HL-60/S4 treated with retinoic acid at 250 ng/mL for 4 days and 3 days (cell line): ENCODE data around the gene TEX35.

ENCODE experiments used
- in situ Hi-C: fragments of 300-500 bp; cut with MboI; formaldehyde crosslinking; loops from 2 replicates; pipeline ENCODE4 v1.7.0; 2022; ENCODE audit warnings: low sequenced_read_pairs

The TEX35 gene

DNA sequence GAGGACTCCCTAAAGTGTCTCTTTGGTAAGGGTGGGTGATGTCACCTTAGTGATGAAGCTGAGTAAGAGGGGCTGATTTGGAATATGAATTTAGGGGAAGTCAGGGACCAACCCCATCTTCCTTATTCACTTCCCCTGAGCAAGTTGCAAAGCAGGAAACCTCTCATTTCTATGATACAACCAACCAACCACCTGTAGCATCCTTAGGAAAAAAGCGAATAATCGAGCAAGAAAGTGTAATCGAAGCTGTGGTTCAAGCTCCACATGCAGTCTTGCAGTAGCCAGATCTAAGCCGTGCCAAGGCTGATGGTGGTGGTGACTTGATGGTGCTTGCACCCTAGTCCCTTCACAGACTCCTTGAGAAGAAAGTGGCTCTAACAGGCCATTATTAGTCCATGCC, 3.2 kb downstream of the TEX35 start:
- in situ Hi-C loops, result no loop called here

- in situ Hi-C loops, result no loop called here
These were observed 6.0 kb downstream of the TEX35 start for GRCh38 chr1:178518894-178519293.

DNA sequence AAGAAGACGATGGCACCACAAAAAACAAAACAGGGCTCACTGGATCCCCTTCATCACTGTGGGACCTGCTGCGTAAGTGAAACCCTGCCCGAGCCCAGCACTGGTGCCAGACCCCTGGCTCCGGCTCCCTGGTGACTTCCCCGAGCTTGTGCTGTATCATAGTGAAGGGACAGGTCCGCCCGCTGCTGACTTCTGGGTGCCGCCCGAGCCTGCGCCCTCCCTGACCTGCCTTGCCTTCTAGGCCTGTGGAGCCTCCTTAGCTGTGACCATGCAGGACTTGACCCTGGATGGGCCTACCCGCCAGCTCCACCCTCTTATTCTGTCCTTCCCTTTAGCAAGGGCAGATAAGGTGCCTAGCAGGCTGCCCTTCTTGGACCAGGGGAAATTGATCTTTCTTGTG, 7.9 kb downstream of the TEX35 start:
- in situ Hi-C loops, result no loop called here

GRCh38 chr1:178521241-178521640, 8.3 kb downstream of the TEX35 start:
- in situ Hi-C loops, result no loop called here

GRCh38 chr1:178527117-178527516, 14.2 kb downstream of the TEX35 start:
- in situ Hi-C loops, result loop anchor here (25.0 kb wide), 1 partner anchor 235 kb away; no protein-coding TSS in a partner anchor

DNA sequence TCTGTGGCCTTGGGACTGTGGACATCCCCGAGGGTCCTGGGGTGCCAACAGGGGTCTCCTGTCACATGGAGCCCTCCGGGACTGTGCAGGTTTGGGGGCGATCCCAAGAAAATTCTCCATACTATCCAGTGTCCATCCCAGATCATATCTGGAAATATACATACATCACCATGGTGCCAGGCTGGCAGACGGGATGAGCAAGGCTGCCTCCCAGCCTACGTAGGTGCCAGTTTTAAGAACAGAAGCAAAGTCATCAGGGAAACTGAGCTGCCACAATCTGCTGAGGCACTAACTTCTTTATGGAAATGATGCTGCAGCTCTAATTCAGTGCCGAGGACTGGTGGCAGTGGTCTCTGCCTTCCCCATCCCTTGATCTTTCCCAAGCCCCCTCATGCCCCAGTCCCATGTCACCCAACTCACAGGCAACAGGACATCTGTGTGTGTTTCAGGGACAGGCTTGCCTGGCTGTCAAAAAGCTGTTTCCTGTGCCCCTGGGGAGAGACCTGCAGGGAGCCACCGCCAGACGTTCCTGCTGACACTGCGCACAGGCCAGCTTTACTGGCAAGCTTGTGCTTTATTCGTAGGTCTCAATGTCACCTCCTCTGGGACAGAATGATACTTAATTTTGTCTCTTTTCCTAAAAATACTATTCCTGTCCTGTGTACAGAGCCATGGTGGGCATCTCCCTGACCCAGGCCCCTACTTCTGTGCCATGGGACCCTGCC, 15.5 kb downstream of the TEX35 start:
- in situ Hi-C loops, result loop anchor here (25.0 kb wide), 1 partner anchor 234 kb away; no protein-coding TSS in a partner anchor

- in situ Hi-C loops, result loop anchor here (25.0 kb wide), 1 partner anchor 233 kb away; no protein-coding TSS in a partner anchor
These were observed 16.0 kb downstream of the TEX35 start for GRCh38 chr1:178528953-178529335.

DNA sequence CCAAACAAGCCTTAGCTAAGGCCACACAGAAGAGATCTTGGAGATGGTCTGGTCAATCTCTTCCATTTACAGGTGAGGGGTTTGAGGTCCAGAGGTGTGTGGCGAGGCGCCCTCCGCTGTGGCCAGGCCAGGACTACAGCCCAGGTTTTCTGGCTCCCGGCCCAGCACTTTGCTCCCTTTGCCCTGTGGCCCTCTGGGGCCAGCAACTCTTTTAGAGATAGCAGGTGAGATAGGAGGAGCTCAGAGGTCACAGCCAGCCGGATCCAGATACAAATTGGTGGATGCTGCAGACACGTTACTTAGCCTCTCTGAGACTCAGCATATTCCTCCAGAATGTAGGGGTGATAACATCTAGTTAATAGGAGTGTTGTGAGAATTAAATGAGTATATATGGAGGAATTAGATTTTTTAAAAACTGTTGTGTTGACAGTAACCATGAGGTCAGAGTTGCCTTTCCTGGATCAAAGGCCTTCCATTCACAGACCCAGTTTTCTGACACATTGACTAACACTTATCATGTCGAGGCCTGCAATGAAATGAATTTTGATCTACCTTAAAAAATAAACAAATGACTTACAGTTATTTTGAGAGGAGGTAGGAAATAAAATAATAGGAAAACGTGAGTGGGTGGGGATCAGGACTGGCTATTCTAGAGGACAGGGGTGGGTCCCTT, 16.6 kb downstream of the TEX35 start:
- in situ Hi-C loops, result loop anchor here (10.0 to 25.0 kb wide), 3 partner anchors 233 to 845 kb away; no protein-coding TSS in a partner anchor

DNA sequence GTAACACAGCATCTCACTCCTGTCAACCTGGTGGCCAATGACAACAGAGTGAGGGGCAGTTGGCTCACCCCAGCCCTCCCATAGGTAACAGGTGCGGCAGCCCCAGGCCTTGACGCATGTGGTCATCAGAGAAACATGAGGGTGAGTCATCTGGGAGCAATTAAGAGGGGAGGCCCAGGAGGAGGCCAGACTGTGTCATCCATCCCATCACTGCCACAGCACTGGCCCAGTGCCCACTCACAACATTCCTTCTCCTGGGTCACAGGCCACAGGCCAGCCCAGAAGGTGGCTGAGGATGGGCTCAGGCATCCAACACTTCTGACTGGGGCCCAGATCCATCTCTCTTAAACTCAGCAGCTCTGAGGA, 17.1 kb downstream of the TEX35 start:
- in situ Hi-C loops, result loop anchor here (10.0 to 25.0 kb wide), 3 partner anchors 232 to 845 kb away; no protein-coding TSS in a partner anchor

- in situ Hi-C loops, result loop anchor here (10.0 to 25.0 kb wide), 3 partner anchors 232 to 844 kb away; no protein-coding TSS in a partner anchor
These were observed 17.6 kb downstream of the TEX35 start for GRCh38 chr1:178530502-178530901.

- in situ Hi-C loops, result loop anchor here (10.0 to 25.0 kb wide), 3 partner anchors 230 to 843 kb away; no protein-coding TSS in a partner anchor
These were observed 19.0 kb downstream of the TEX35 start for GRCh38 chr1:178531887-178532286.

GRCh38 chr1:178532392-178532791, 19.5 kb downstream of the TEX35 start:
- in situ Hi-C loops, result loop anchor here (10.0 to 25.0 kb wide), 3 partner anchors 230 to 842 kb away; no protein-coding TSS in a partner anchor

GRCh38 chr1:178533121-178533946, 20.4 kb downstream of the TEX35 start:
- in situ Hi-C loops, result loop anchor here (10.0 to 25.0 kb wide), 3 partner anchors 229 to 841 kb away; no protein-coding TSS in a partner anchor

- in situ Hi-C loops, result loop anchor here (10.0 to 25.0 kb wide), 3 partner anchors 228 to 840 kb away; no protein-coding TSS in a partner anchor
These were observed 21.4 kb downstream of the TEX35 start for GRCh38 chr1:178534137-178534868.

GRCh38 chr1:178536329-178536728, 23.4 kb downstream of the TEX35 start:
- in situ Hi-C loops, result loop anchor here (10.0 to 25.0 kb wide), 3 partner anchors 226 to 838 kb away; no protein-coding TSS in a partner anchor

- in situ Hi-C loops, result loop anchor here (10.0 to 25.0 kb wide), 3 partner anchors 225 to 838 kb away; no protein-coding TSS in a partner anchor
These were observed 24.0 kb downstream of the TEX35 start for GRCh38 chr1:178536844-178537371.

DNA sequence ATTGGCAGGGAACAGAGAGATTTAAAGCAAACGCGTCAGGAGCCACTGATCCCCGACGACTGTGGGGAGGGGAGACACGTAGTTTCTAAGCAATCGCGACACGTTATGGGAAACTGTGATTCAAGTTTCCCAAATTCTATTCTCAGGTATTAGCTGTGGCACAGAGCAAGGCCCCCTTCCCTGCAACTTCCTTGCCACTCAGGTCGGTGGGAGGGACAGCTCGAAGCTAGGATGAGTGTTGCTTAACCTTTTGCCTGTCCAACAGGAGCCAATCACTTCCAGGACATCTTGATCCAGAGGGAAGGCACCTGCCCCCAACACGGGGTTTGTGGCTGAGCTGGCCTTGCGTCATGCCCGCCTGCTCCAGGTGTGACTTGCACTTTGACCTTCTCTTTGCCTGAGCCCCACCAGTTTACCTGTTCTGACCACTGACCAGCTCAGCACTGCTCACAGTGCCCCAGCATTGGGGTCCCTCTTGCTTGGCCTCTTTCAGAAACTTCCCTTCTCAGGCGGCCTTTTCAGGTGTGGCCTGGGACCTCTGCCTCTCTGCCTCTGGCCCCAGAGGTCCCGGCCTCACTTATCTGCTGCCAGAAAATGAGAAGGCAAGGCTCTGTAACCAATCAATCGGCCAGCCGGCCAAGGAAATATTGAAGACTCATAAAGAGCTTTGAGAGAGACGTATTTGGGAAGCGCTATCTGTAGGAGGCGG, 24.6 kb downstream of the TEX35 start:
- in situ Hi-C loops, result loop anchor here (10.0 to 25.0 kb wide), 3 partner anchors 225 to 837 kb away; no protein-coding TSS in a partner anchor

GRCh38 chr1:178538192-178538916, 25.4 kb downstream of the TEX35 start:
- in situ Hi-C loops, result loop anchor here (10.0 to 25.0 kb wide), 3 partner anchors 224 to 836 kb away; no protein-coding TSS in a partner anchor
